ENCODE data around the gene ADARB2.

Gene ADARB2

GRCh38 chr10:1370298-1370697 is 367.0 kb downstream of the ADARB2 start:
- no peak overlapping the region for H3K9ac ChIP-seq (ENCODE audit: low read length)
- no peaks in the 10 kb centered on the region for H3K9me3 ChIP-seq (ENCODE audit: control insufficient read depth, low read length)
- no peak for DNase-seq (ENCODE audit: low read depth)
- no peaks in the 10 kb centered on the region for H3K27me3 ChIP-seq (replicated peaks; ENCODE audit: control insufficient read depth, insufficient read depth, low read length)
- H3K4me3 ChIP-seq (ENCODE audit: low read length), result no peak overlapping the region
- H3K36me3 ChIP-seq (ENCODE audit: control insufficient read depth, insufficient read depth, low read length, severe bottlenecking), result no peaks in the 10 kb centered on the region
- no peaks in the 10 kb centered on the region for H3K4me1 ChIP-seq (ENCODE audit: control insufficient read depth, insufficient read depth, low read length)

- no peaks in the 10 kb centered on the region for H3K36me3 ChIP-seq (ENCODE audit: control insufficient read depth, insufficient read depth, low read length, severe bottlenecking)
- no peaks in the 10 kb centered on the region for H3K4me1 ChIP-seq (ENCODE audit: control insufficient read depth, insufficient read depth, low read length)
- H3K4me3 ChIP-seq (ENCODE audit: low read length), result no peak overlapping the region
- no peaks in the 10 kb centered on the region for H3K9me3 ChIP-seq (ENCODE audit: control insufficient read depth, low read length)
- no peak for DNase-seq (ENCODE audit: low read depth)
- H3K27me3 ChIP-seq (replicated peaks; ENCODE audit: control insufficient read depth, insufficient read depth, low read length), result no peaks in the 10 kb centered on the region
- H3K9ac ChIP-seq (ENCODE audit: low read length), result no peak overlapping the region
Measured at GRCh38 chr10:1369665-1370064, 367.7 kb downstream of the ADARB2 start.

- no peaks in the 10 kb centered on the region for H3K36me3 ChIP-seq (ENCODE audit: control insufficient read depth, insufficient read depth, low read length, severe bottlenecking)
- H3K9ac ChIP-seq (ENCODE audit: low read length), result no peak overlapping the region
- H3K9me3 ChIP-seq (ENCODE audit: control insufficient read depth, low read length), result no peaks in the 10 kb centered on the region
- no peak for DNase-seq (ENCODE audit: low read depth)
- H3K4me1 ChIP-seq (ENCODE audit: control insufficient read depth, insufficient read depth, low read length), result no peaks in the 10 kb centered on the region
- no peak overlapping the region for H3K4me3 ChIP-seq (ENCODE audit: low read length)
- no peaks in the 10 kb centered on the region for H3K27me3 ChIP-seq (replicated peaks; ENCODE audit: control insufficient read depth, insufficient read depth, low read length)
Measured at GRCh38 chr10:1369197-1369596, 368.1 kb downstream of the ADARB2 start.

- Histone ChIP-seq H3K9ac (ENCODE audit: low read length) (no peak overlapping the region), H3K4me3 (ENCODE audit: low read length) (no peak overlapping the region), H3K4me1 (ENCODE audit: control insufficient read depth, insufficient read depth, low read length) (no peaks in the 10 kb centered on the region), H3K36me3 (ENCODE audit: control insufficient read depth, insufficient read depth, low read length, severe bottlenecking) (no peaks in the 10 kb centered on the region), H3K9me3 (ENCODE audit: control insufficient read depth, low read length) (no peaks in the 10 kb centered on the region), H3K27me3 (replicated peaks; ENCODE audit: control insufficient read depth, insufficient read depth, low read length) (no peaks in the 10 kb centered on the region)
- no peak for DNase-seq (ENCODE audit: low read depth)
Measured at GRCh38 chr10:1368842-1369171, 368.5 kb downstream of the ADARB2 start.

GRCh38 chr10:1367938-1368841 is 369.1 kb downstream of the ADARB2 start:
- Histone ChIP-seq H3K27me3 (replicated peaks; ENCODE audit: control insufficient read depth, insufficient read depth, low read length) (no peaks in the 10 kb centered on the region), H3K36me3 (ENCODE audit: control insufficient read depth, insufficient read depth, low read length, severe bottlenecking) (no peaks in the 10 kb centered on the region), H3K9ac (ENCODE audit: low read length) (no peak overlapping the region), H3K4me3 (ENCODE audit: low read length) (no peak overlapping the region), H3K4me1 (ENCODE audit: control insufficient read depth, insufficient read depth, low read length) (no peaks in the 10 kb centered on the region), H3K9me3 (ENCODE audit: control insufficient read depth, low read length) (no peaks in the 10 kb centered on the region)
- DNase-seq (ENCODE audit: low read depth), result no peak

GRCh38 chr10:1366811-1367425 is 370.4 kb downstream of the ADARB2 start:
- H3K27me3 ChIP-seq (replicated peaks; ENCODE audit: control insufficient read depth, insufficient read depth, low read length), result no peaks in the 10 kb centered on the region
- no peak overlapping the region for H3K4me3 ChIP-seq (ENCODE audit: low read length)
- H3K36me3 ChIP-seq (ENCODE audit: control insufficient read depth, insufficient read depth, low read length, severe bottlenecking), result no peaks in the 10 kb centered on the region
- DNase-seq (ENCODE audit: low read depth), result no peak
- H3K9ac ChIP-seq (ENCODE audit: low read length), result no peak overlapping the region
- no peaks in the 10 kb centered on the region for H3K9me3 ChIP-seq (ENCODE audit: control insufficient read depth, low read length)
- H3K4me1 ChIP-seq (ENCODE audit: control insufficient read depth, insufficient read depth, low read length), result no peaks in the 10 kb centered on the region

GRCh38 chr10:1366322-1366691 is 371.0 kb downstream of the ADARB2 start:
- Histone ChIP-seq H3K9ac (ENCODE audit: low read length) (no peak overlapping the region), H3K4me1 (ENCODE audit: control insufficient read depth, insufficient read depth, low read length) (no peaks in the 10 kb centered on the region), H3K4me3 (ENCODE audit: low read length) (no peak overlapping the region), H3K36me3 (ENCODE audit: control insufficient read depth, insufficient read depth, low read length, severe bottlenecking) (no peaks in the 10 kb centered on the region), H3K27me3 (replicated peaks; ENCODE audit: control insufficient read depth, insufficient read depth, low read length) (no peaks in the 10 kb centered on the region), H3K9me3 (ENCODE audit: control insufficient read depth, low read length) (no peaks in the 10 kb centered on the region)
- no peak for DNase-seq (ENCODE audit: low read depth)

- DNase-seq (ENCODE audit: low read depth), result no peak
- no peaks in the 10 kb centered on the region for H3K36me3 ChIP-seq (ENCODE audit: control insufficient read depth, insufficient read depth, low read length, severe bottlenecking)
- H3K27me3 ChIP-seq (replicated peaks; ENCODE audit: control insufficient read depth, insufficient read depth, low read length), result no peaks in the 10 kb centered on the region
- no peaks in the 10 kb centered on the region for H3K9me3 ChIP-seq (ENCODE audit: control insufficient read depth, low read length)
- H3K9ac ChIP-seq (ENCODE audit: low read length), result no peak overlapping the region
- H3K4me1 ChIP-seq (ENCODE audit: control insufficient read depth, insufficient read depth, low read length), result no peaks in the 10 kb centered on the region
- no peak overlapping the region for H3K4me3 ChIP-seq (ENCODE audit: low read length)
Measured at GRCh38 chr10:1365540-1366321, 371.6 kb downstream of the ADARB2 start.

- Histone ChIP-seq H3K9me3 (ENCODE audit: control insufficient read depth, low read length) (no peaks in the 10 kb centered on the region), H3K4me3 (ENCODE audit: low read length) (no peak overlapping the region), H3K9ac (ENCODE audit: low read length) (no peak overlapping the region), H3K36me3 (ENCODE audit: control insufficient read depth, insufficient read depth, low read length, severe bottlenecking) (no peaks in the 10 kb centered on the region), H3K27me3 (replicated peaks; ENCODE audit: control insufficient read depth, insufficient read depth, low read length) (peaks cover 4% of the 10 kb centered on the region), H3K4me1 (ENCODE audit: control insufficient read depth, insufficient read depth, low read length) (no peaks in the 10 kb centered on the region)
- no peak for DNase-seq (ENCODE audit: low read depth)
Measured at GRCh38 chr10:1364151-1364910, 373.0 kb downstream of the ADARB2 start.

GRCh38 chr10:1363446-1364121 is 373.7 kb downstream of the ADARB2 start:
- Histone ChIP-seq H3K9ac (ENCODE audit: low read length) (no peak overlapping the region), H3K4me3 (ENCODE audit: low read length) (no peak overlapping the region), H3K27me3 (replicated peaks; ENCODE audit: control insufficient read depth, insufficient read depth, low read length) (peaks cover 4% of the 10 kb centered on the region), H3K9me3 (ENCODE audit: control insufficient read depth, low read length) (no peaks in the 10 kb centered on the region), H3K4me1 (ENCODE audit: control insufficient read depth, insufficient read depth, low read length) (no peaks in the 10 kb centered on the region), H3K36me3 (ENCODE audit: control insufficient read depth, insufficient read depth, low read length, severe bottlenecking) (no peaks in the 10 kb centered on the region)
- DNase-seq (ENCODE audit: low read depth), result no peak

Measured in adipocyte (in vitro differentiated cells).